ENCODE data around the gene DMGDH.

Gene DMGDH

GRCh38 chr5:79021753-79022152 is 47.7 kb downstream of the DMGDH start:
- no peak for TF ChIP-seq CTCF (IDR thresholded peaks at IDR 0.05; ENCODE audit: low read depth, low read length)
- peak in 1 of 2 donors; percentile 20 for DNase-seq (ENCODE audit: low read depth in 2 of 2)
- no peak overlapping the region for H3K4me3 ChIP-seq (replicated peaks in 1 of 2; ENCODE audit: low read depth in 2 of 2, low read length in 2 of 2)

GRCh38 chr5:79020861-79021561 is 48.5 kb downstream of the DMGDH start:
- no peak overlapping the region for H3K4me3 ChIP-seq (replicated peaks in 1 of 2; ENCODE audit: low read depth in 2 of 2, low read length in 2 of 2)
- TF ChIP-seq CTCF (IDR thresholded peaks at IDR 0.05; ENCODE audit: low read depth, low read length), result peak; percentile 91
- DNase-seq (ENCODE audit: low read depth in 2 of 2), result peak; percentile 74 to 84

- no peak overlapping the region for H3K4me3 ChIP-seq (replicated peaks in 1 of 2; ENCODE audit: low read depth in 2 of 2, low read length in 2 of 2)
- TF ChIP-seq CTCF (IDR thresholded peaks at IDR 0.05; ENCODE audit: low read depth, low read length), result no peak
- DNase-seq (ENCODE audit: low read depth in 2 of 2), result no peak
These were observed 54.8 kb downstream of the DMGDH start for GRCh38 chr5:79014631-79015030.

GRCh38 chr5:79011869-79012268 is 57.6 kb downstream of the DMGDH start:
- no peak for TF ChIP-seq CTCF (IDR thresholded peaks at IDR 0.05; ENCODE audit: low read depth, low read length)
- no peak for DNase-seq (ENCODE audit: low read depth in 2 of 2)
- no peak overlapping the region for H3K4me3 ChIP-seq (replicated peaks in 1 of 2; ENCODE audit: low read depth in 2 of 2, low read length in 2 of 2)

GRCh38 chr5:79011219-79011836 is 58.1 kb downstream of the DMGDH start:
- peak in 1 of 2 donors; percentile 83 for DNase-seq (ENCODE audit: low read depth in 2 of 2)
- H3K4me3 ChIP-seq (replicated peaks in 1 of 2; ENCODE audit: low read depth in 2 of 2, low read length in 2 of 2), result no peak overlapping the region
- TF ChIP-seq CTCF (IDR thresholded peaks at IDR 0.05; ENCODE audit: low read depth, low read length), result peak; percentile 45

GRCh38 chr5:79008362-79008761 is 61.1 kb downstream of the DMGDH start:
- DNase-seq (ENCODE audit: low read depth in 2 of 2), result no peak
- no peak for TF ChIP-seq CTCF (IDR thresholded peaks at IDR 0.05; ENCODE audit: low read depth, low read length)
- H3K4me3 ChIP-seq (replicated peaks in 1 of 2; ENCODE audit: low read depth in 2 of 2, low read length in 2 of 2), result no peak overlapping the region
